Measurements from ENCODE around the gene GFER. TPM values are rescaled to one million over a fixed set of nuclear protein-coding genes. Genes with fewer than 3 reads are reported as not detected.

Gene GFER
- total RNA-seq, 2 donors from 2014 or later = 18.1 to 20.6 TPM

- peak; percentile 6 to 14 for ATAC-seq
- intact Hi-C loops (cut with DNase I) = no loop called here
These were observed 593 bp downstream of the GFER start for GRCh38 chr16:1984347-1985225.

GRCh38 chr16:1985466-1986150, 1.6 kb downstream of the GFER start:
- intact Hi-C loops (cut with DNase I) = no loop called here
- no peak for ATAC-seq

More at GRCh38 chr16:1984347-1985225, 593 bp downstream of the GFER start:
- no peak for DNase-seq

GRCh38 chr16:1987198-1987597, 3.2 kb downstream of the GFER start:
- ATAC-seq = no peak
- intact Hi-C loops (cut with DNase I) = no loop called here
- DNase-seq = no peak

More at GRCh38 chr16:1985466-1986150, 1.6 kb downstream of the GFER start:
- no peak for DNase-seq

GRCh38 chr16:1989209-1990100, 5.5 kb downstream of the GFER start, which contains the start of gene SYNGR3:
TSS of gene SYNGR3 (plus strand) at chr16:1989970. CDS start at chr16:1990103, 133 bp downstream.
- no peak for ATAC-seq
- no peak for DNase-seq
- intact Hi-C loops (cut with DNase I) = no loop called here

GRCh38 chr16:1990101-1990350, 6.0 kb downstream of the GFER start:
- ATAC-seq = no peak

GRCh38 chr16:1990351-1991134, 6.5 kb downstream of the GFER start:
- DNase-seq = no peak
- ATAC-seq = no peak
- intact Hi-C loops (cut with DNase I) = no loop called here

More at GRCh38 chr16:1990101-1990350, 6.0 kb downstream of the GFER start:
- intact Hi-C loops (cut with DNase I) = no loop called here
- DNase-seq = no peak

- ATAC-seq (peak in 1 of 2 donors; percentile 3), DNase-seq (no peak)
- intact Hi-C loops (cut with DNase I) = no loop called here
These were observed 7.2 kb downstream of the GFER start for GRCh38 chr16:1991135-1991551.

- intact Hi-C loops (cut with DNase I) = no loop called here
- ATAC-seq (no peak), DNase-seq (no peak)
These were observed 7.6 kb downstream of the GFER start for GRCh38 chr16:1991588-1991947.

- intact Hi-C loops (cut with DNase I) = no loop called here
- DNase-seq (peak; percentile 97), ATAC-seq (peak; percentile 90 to 93)
These were observed 8.1 kb downstream of the GFER start for GRCh38 chr16:1991948-1992703.

- intact Hi-C loops (cut with DNase I) = no loop called here
- peak in 1 of 2 donors; percentile 1 for ATAC-seq
- DNase-seq = no peak
These were observed 8.8 kb downstream of the GFER start for GRCh38 chr16:1992704-1993317.

- no peak for ATAC-seq
These were observed 9.7 kb downstream of the GFER start for GRCh38 chr16:1993731-1994131.

GRCh38 chr16:1997494-1998359, 13.7 kb downstream of the GFER start:
- intact Hi-C loops (cut with DNase I) = no loop called here
- no peak for DNase-seq
- ATAC-seq = peak in 1 of 2 donors; percentile 32

More at GRCh38 chr16:1993731-1994131, 9.7 kb downstream of the GFER start:
- intact Hi-C loops (cut with DNase I) = no loop called here
- peak; percentile 31 for DNase-seq

- intact Hi-C loops (cut with DNase I) = no loop called here
- DNase-seq (no peak), ATAC-seq (no peak)
These were observed 14.4 kb downstream of the GFER start for GRCh38 chr16:1998360-1998835.

GRCh38 chr16:1998852-1999801, 15.1 kb downstream of the GFER start:
- ATAC-seq = no peak
- no peak for DNase-seq
- intact Hi-C loops (cut with DNase I) = no loop called here

GRCh38 chr16:1999866-2000514, 16.0 kb downstream of the GFER start:
- ATAC-seq = no peak
- intact Hi-C loops (cut with DNase I) = no loop called here
- no peak for DNase-seq

All from left cardiac atrium (tissue), 4 donors.